Stimulated activated CD4-positive, alpha-beta T cell treated with anti-CD3 and anti-CD28 coated beads, TNF-alpha, amount 100 ng/mL, for 1 hour (primary cell): ENCODE results near the gene PRPSAP2.
"Not testable (repeated sequence)": the region's sequence is repeated elsewhere in the genome, so short reads cannot be mapped to it uniquely, and the experiment has no call there.

ENCODE experiments used
- DNase-seq, 3 donors: peaks; one replicate each; pipeline ENCODE4 v3.0.0-alpha.2; 2020; ENCODE audit warnings: low read depth in 3 of 3, low spot score in 1 of 3

The PRPSAP2 gene

GRCh38 chr17:18937981-18938691, 80.2 kb downstream of the PRPSAP2 start:
- no peak for DNase-seq

- DNase-seq: no peak
Observed at GRCh38 chr17:18938692-18939023, 80.7 kb downstream of the PRPSAP2 start.

GRCh38 chr17:18944646-18945045, 86.7 kb downstream of the PRPSAP2 start:
- no peak for DNase-seq

GRCh38 chr17:18946536-18946935, 88.6 kb downstream of the PRPSAP2 start:
- DNase-seq: no peak

- no peak for DNase-seq
Observed at GRCh38 chr17:18947866-18948265, 89.9 kb downstream of the PRPSAP2 start.

- no peak for DNase-seq
Observed at GRCh38 chr17:18948476-18949006, 90.6 kb downstream of the PRPSAP2 start.

GRCh38 chr17:18949566-18949965, 91.6 kb downstream of the PRPSAP2 start:
- no peak for DNase-seq

- DNase-seq: no peak
Observed at GRCh38 chr17:18950346-18950745, 92.4 kb downstream of the PRPSAP2 start.

- no peak for DNase-seq
Observed at GRCh38 chr17:18950944-18951905, 93.3 kb downstream of the PRPSAP2 start.

GRCh38 chr17:18951941-18952842, 94.3 kb downstream of the PRPSAP2 start, which contains the start of gene SLC5A10:
TSS of gene SLC5A10 (plus strand) at chr17:18952165. CDS start at chr17:18952206, 41 bp downstream.
- DNase-seq: no peak

- DNase-seq: no peak
Observed at GRCh38 chr17:18953231-18953728, 95.3 kb downstream of the PRPSAP2 start.

GRCh38 chr17:18954321-18954720, 96.4 kb downstream of the PRPSAP2 start:
- DNase-seq: no peak

- DNase-seq: no peak
Observed at GRCh38 chr17:18955009-18955408, 97.1 kb downstream of the PRPSAP2 start.

GRCh38 chr17:18956021-18956420, 98.1 kb downstream of the PRPSAP2 start:
- not testable (repeated sequence) for DNase-seq

- DNase-seq: no peak
Observed at GRCh38 chr17:18956581-18956980, 98.7 kb downstream of the PRPSAP2 start.

- no peak for DNase-seq
Observed at GRCh38 chr17:18957831-18958230, 99.9 kb downstream of the PRPSAP2 start.

GRCh38 chr17:18958611-18959010, 100.7 kb downstream of the PRPSAP2 start:
- DNase-seq: no peak

GRCh38 chr17:18959071-18959844, 101.3 kb downstream of the PRPSAP2 start:
- no peak for DNase-seq

- no peak for DNase-seq
Observed at GRCh38 chr17:18959845-18960240, 101.9 kb downstream of the PRPSAP2 start.

GRCh38 chr17:18960241-18960665, 102.3 kb downstream of the PRPSAP2 start:
- no peak for DNase-seq
